Activated CD4-positive, alpha-beta T cell treated with anti-CD3 and anti-CD28 coated beads for 36 hours (primary cell): Measurements from ENCODE around the gene SPOPL. TPM values are rescaled to one million over a fixed set of nuclear protein-coding genes. Genes with fewer than 3 reads are reported as not detected.
"Not testable (repeated sequence)": the region's sequence is repeated elsewhere in the genome, so short reads cannot be mapped to it uniquely, and the experiment has no call there.

Experiments used
- ATAC-seq: fragments of 200-7000 bp; cut with Tn5 transposase; one replicate; pipeline ENCODE4 v1.10.0; 2021; ENCODE audit warnings: mild to moderate bottlenecking, moderate library complexity
- CTCF ChIA-PET: fragments of 350-600 bp; sonication (Branson Sonifier 250); formaldehyde crosslinking; loops from one replicate; lab custom pipeline; 2021; ENCODE audit warnings: antibody characterized with exemption; lab: Charles Lee
- POLR2A ChIA-PET: fragments of 350-600 bp; sonication (Branson Sonifier 250); formaldehyde crosslinking; loops from one replicate; lab custom pipeline; 2021; ENCODE audit warnings: antibody characterized with exemption, inconsistent platforms; lab: Charles Lee
- DNase-seq: peaks from one replicate; pipeline ENCODE4 v3.0.0-alpha.2; 2020
- H3K27ac Mint-ChIP-seq: one replicate; pipeline ENCODE4 v1.8.0; 2021; ENCODE audit warnings: mixed read lengths
- H3K27me3 Mint-ChIP-seq: one replicate; pipeline ENCODE4 v1.8.0; 2021; ENCODE audit warnings: mixed read lengths
- H3K36me3 Mint-ChIP-seq: one replicate; pipeline ENCODE4 v1.8.0; 2021; ENCODE audit warnings: low read depth, mixed read lengths
- H3K4me1 Mint-ChIP-seq: one replicate; pipeline ENCODE4 v1.8.0; 2021; ENCODE audit warnings: mixed read lengths
- H3K4me3 Mint-ChIP-seq: one replicate; pipeline ENCODE4 v1.8.0; 2021; ENCODE audit warnings: mild to moderate bottlenecking, moderate library complexity, mixed read lengths
- H3K9me3 Mint-ChIP-seq: one replicate; pipeline ENCODE4 v1.8.0; 2021; ENCODE audit warnings: low read depth, mixed read lengths
- intact Hi-C, 2 experiments: fragments of 100-400 bp; cut with DNase I in 1 of 2; cut with micrococcal nuclease in 1 of 2; formaldehyde crosslinking; loops; one replicate each; pipeline versions ENCODE4 v1.14.2 to v1.15.1; 2022 to 2024; cut with DNase I, micrococcal nuclease
- total RNA-seq, 2 experiments: library from RNA; stranded (reverse); gene quantifications; one replicate each; pipeline ENCODE4 v1.2.3, GENCODE V29; 2021

Gene SPOPL
- total RNA-seq, 2 experiments from 2014 or later: 9.4 to 10.8 TPM

DNA sequence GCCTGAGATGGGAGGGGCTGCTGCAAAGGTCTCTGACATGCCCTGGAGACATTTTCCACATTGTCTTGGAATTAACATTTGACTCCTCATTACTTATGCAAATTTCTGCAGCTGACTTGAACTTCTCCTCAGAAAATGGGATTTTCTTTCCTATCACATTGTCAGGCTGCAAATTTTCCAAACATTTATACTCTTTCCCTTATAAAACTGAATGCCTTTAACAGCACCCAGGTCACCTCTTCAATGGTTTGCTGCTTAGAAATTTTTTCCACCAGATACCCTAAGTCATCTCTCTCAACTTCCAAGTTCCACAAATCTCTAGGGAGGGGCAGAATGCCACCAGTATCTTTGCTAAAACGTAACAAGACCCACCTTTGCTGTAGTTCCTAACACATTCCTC is 22.8 kb downstream of the SPOPL start:
- ATAC-seq, H3K27ac Mint-ChIP-seq, intact Hi-C loops, POLR2A ChIA-PET, H3K4me3 Mint-ChIP-seq, DNase-seq, CTCF ChIA-PET, H3K27me3 Mint-ChIP-seq: not testable (repeated sequence)
- Mint-ChIP-seq H3K4me1 (peaks cover 17% of the 10 kb centered on the region), H3K36me3 (peaks cover 40% of the 10 kb centered on the region), H3K9me3 (peaks cover 14% of the 10 kb centered on the region)

DNA sequence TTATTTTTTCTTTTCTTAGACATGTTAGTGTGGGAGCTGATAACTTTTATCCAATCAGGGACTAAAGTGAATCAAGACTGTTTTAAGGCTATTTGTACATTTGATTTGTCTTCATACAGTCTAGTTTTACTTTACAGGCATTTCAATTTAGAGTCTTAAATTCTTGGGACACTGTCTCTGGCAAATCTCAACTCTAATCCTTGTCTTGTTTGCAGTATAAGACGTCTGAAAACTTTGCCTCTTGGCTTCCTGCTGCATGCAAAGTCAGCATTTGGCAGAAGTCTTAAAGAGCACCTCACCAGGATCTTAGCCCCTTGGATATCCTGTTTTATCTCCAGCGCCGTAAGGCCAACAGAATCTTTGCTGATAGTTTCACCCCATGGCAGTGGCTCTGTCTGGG is 30.3 kb downstream of the SPOPL start:
- peaks cover 18% of the 10 kb centered on the region for H3K36me3 Mint-ChIP-seq
- H3K27me3 Mint-ChIP-seq: no peaks in the 10 kb centered on the region
- CTCF ChIA-PET: no interaction called here
- no peak overlapping the region for H3K27ac Mint-ChIP-seq
- POLR2A ChIA-PET: no interaction called here
- intact Hi-C loops: no loop called here
- DNase-seq (no peak), ATAC-seq (no peak)
- no peak overlapping the region for H3K4me3 Mint-ChIP-seq
- H3K9me3 Mint-ChIP-seq: no peaks in the 10 kb centered on the region
- peaks cover 23% of the 10 kb centered on the region for H3K4me1 Mint-ChIP-seq

DNA sequence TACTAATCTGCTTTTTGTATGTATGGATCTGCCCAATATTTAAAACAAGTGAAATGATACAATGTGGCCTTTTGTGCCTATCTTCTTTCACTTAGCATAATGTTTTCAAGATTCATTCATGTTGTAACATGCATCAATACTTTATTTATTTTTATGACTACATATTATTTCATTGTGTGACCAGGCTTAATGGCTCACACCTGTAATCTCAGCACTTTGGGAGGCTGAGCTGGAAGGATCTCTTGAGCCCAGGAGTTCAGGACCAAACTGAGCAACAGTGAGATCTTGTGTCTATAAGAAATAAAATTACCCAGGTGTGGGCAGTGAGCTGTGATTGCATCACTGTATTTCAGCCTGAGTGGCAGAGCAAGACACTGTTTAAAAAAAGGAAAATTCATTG is 33.2 kb downstream of the SPOPL start:
- intact Hi-C loops: no loop called here
- ATAC-seq: no peak
- no peaks in the 10 kb centered on the region for H3K27me3 Mint-ChIP-seq
- H3K27ac Mint-ChIP-seq: no peak overlapping the region
- DNase-seq: no peak
- no peak overlapping the region for H3K4me3 Mint-ChIP-seq
- peaks cover 10% of the 10 kb centered on the region for H3K9me3 Mint-ChIP-seq
- POLR2A ChIA-PET: interaction anchor here (0.6 kb wide), 1 partner anchor 198 kb away, joined by 5 read pairs; no protein-coding TSS in a partner anchor
- H3K36me3 Mint-ChIP-seq: peaks cover 36% of the 10 kb centered on the region
- peaks cover 22% of the 10 kb centered on the region for H3K4me1 Mint-ChIP-seq
- CTCF ChIA-PET: no interaction called here

DNA sequence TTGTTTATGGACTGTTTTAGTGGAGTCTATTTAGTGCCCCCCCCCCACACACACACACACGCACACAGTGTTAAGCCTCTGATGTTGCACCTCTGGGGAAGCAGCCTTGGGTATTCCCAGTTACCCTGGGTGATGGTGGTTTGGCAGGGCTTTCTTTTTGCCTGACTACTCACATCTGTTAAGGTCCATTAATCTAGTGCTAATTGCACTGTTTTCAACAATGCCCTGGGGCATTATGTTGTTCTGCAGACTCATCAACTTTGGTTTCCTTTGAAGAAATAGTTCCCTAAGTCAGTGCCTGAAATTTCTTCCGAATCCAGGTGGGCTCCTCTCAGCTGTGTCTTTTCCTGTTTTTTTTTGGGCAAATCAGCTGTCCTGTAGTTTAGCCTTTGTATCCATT is 34.7 kb downstream of the SPOPL start:
- Mint-ChIP-seq H3K36me3 (peaks cover 39% of the 10 kb centered on the region), H3K4me1 (peaks cover 15% of the 10 kb centered on the region), H3K9me3 (peaks cover 12% of the 10 kb centered on the region), H3K4me3 (no peak overlapping the region), H3K27me3 (no peaks in the 10 kb centered on the region), H3K27ac (no peak overlapping the region)
- POLR2A ChIA-PET: no interaction called here
- no peak for DNase-seq
- intact Hi-C loops: no loop called here
- CTCF ChIA-PET: no interaction called here
- no peak for ATAC-seq

DNA sequence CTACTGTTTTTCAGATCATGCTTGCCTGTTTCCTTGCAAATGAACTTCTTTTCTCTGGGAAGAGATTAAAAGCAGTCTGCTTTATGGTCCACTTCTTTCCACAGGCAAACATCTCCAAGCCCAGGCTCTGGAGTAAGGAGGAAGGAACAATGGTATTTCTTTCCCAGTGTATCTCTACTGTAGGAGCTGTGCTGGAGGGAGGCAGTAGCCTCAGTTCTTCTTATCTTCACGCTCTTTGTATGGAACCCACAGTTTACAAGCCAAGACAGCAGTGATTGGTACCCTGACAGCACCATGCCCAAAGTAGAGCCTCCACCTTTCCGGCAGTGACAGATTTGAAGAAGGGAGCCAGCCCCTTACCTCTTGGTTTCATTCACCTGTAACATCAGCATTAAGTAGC is 35.2 kb downstream of the SPOPL start:
- Mint-ChIP-seq H3K4me3 (no peak overlapping the region), H3K27me3 (no peaks in the 10 kb centered on the region), H3K9me3 (peaks cover 15% of the 10 kb centered on the region), H3K4me1 (peaks cover 13% of the 10 kb centered on the region), H3K27ac (no peak overlapping the region), H3K36me3 (peaks cover 42% of the 10 kb centered on the region)
- DNase-seq (no peak), ATAC-seq (no peak)
- intact Hi-C loops: no loop called here
- ChIA-PET CTCF (no interaction called here), POLR2A (no interaction called here)

DNA sequence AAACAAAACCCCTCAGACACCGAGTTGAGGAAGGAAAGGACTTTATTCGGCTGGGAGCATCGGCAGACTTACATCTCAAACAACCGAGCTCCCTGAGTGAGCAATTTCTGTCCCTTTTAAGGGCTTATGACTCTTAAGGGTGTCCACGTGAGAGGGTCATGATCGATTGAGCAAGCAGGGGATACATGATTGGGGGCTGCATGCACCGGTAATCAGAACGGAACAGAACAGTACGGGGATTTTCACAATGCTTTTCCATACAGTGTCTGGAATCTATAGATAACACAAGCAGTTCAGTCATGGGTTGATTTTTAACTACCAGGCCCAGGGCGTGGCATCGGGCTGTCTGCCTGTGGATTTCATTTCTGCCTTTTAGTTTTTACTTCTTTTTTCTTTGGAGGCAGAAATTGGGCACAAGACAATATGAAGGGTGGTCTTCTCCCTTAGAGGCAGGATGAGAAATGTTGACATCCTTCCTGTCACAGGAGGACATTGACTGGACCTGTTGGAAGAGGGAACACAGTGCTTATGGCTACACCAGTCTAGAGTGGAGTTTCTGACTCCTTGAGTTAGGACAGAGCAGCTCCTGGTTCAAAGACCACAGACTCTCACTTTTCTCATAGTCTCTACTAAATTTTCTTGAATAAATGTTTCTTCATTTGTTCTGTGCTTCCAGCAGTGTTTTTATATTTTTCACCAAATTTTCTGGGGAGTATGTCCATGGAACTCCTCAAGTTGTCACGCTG is 35.8 kb downstream of the SPOPL start:
- intact Hi-C loops: no loop called here
- Mint-ChIP-seq H3K4me3 (no peak overlapping the region), H3K27me3 (no peaks in the 10 kb centered on the region), H3K36me3 (peaks cover 43% of the 10 kb centered on the region), H3K4me1 (peaks cover 12% of the 10 kb centered on the region), H3K27ac (no peak overlapping the region), H3K9me3 (peaks cover 19% of the 10 kb centered on the region)
- ATAC-seq (no peak), DNase-seq (no peak)
- POLR2A ChIA-PET: no interaction called here
- CTCF ChIA-PET: no interaction called here

DNA sequence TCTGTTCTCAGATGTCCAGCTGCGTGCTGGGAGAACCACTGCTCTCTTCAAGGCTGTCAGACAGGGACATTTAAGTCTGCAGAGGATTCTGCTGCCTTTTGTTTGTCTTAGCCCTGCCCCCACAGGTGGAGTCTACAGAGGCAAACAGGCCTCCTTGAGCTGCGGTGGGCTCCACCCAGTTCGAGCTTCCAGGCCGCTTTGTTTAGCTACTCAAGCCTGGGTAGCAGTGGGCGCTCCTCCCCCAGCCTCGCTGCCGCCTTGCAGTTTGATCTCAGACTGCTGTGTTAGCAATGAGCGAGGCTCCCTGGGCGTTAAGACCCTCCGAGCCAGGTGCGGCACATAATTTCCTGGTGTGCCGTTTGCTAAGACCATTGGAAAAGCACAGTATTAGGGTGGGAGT is 42.6 kb downstream of the SPOPL start:
- CTCF ChIA-PET, H3K4me3 Mint-ChIP-seq: not testable (repeated sequence)

DNA sequence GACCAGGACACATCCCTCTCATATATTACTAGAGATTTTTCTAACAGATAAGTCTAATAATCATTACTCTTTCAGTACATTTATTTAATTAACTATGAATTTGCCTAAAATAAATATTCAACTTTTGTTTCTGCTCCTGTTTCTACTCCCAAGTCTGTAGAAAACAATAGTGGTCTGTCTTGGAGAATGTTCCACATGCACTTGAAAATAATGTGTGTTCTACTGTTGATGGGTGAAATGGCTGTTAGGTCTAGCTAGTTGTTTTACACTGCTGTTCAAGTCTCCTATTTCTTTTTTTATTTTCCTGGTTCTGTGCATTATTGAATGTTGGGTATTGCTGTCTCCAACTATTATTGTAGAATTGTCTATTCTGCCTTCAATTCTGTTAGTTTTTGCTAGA is 47.2 kb downstream of the SPOPL start:
- peaks cover 22% of the 10 kb centered on the region for H3K36me3 Mint-ChIP-seq
- CTCF ChIA-PET: no interaction called here
- intact Hi-C loops: loop anchor here in 1 of 2 experiments (1.0 kb wide), 1 partner anchor 45 kb away; no protein-coding TSS in a partner anchor
- POLR2A ChIA-PET: no interaction called here
- H3K27me3 Mint-ChIP-seq: no peaks in the 10 kb centered on the region
- ATAC-seq (no peak), DNase-seq (no peak)
- no peak overlapping the region for H3K4me3 Mint-ChIP-seq
- H3K9me3 Mint-ChIP-seq: no peaks in the 10 kb centered on the region
- H3K27ac Mint-ChIP-seq: no peak overlapping the region
- peaks cover 13% of the 10 kb centered on the region for H3K4me1 Mint-ChIP-seq

More for the DNA sequence above, 42.6 kb downstream of the SPOPL start:
- ATAC-seq, H3K27ac Mint-ChIP-seq, DNase-seq, POLR2A ChIA-PET, H3K27me3 Mint-ChIP-seq, intact Hi-C loops: not testable (repeated sequence)
- peaks cover 18% of the 10 kb centered on the region for H3K4me1 Mint-ChIP-seq
- H3K36me3 Mint-ChIP-seq: peaks cover 24% of the 10 kb centered on the region
- peaks cover 12% of the 10 kb centered on the region for H3K9me3 Mint-ChIP-seq

DNA sequence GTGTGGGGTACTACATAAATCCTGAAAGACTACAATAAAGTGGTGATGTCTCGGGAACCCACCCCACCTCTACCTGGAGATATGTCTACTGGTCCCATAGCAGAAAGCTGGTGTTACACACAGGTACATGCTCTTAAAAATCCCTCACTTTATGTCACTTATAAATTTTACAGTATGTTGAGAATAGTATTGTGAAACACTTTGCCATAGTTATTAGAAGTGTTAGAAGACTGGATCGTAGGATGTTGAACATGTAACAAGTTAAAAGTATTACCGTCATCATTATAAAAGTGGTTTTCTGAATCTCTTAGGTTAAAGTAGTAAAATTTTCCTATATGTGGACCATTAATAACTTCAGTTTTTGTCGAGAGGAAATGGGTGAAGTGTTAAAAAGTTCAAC is 48.6 kb downstream of the SPOPL start:
- Mint-ChIP-seq H3K36me3 (peaks cover 27% of the 10 kb centered on the region), H3K4me1 (peaks cover 6% of the 10 kb centered on the region), H3K9me3 (no peaks in the 10 kb centered on the region), H3K27me3 (no peaks in the 10 kb centered on the region), H3K27ac (no peak overlapping the region), H3K4me3 (no peak overlapping the region)
- no peak for ATAC-seq
- POLR2A ChIA-PET: no interaction called here
- no peak for DNase-seq
- CTCF ChIA-PET: no interaction called here
- intact Hi-C loops: no loop called here

DNA sequence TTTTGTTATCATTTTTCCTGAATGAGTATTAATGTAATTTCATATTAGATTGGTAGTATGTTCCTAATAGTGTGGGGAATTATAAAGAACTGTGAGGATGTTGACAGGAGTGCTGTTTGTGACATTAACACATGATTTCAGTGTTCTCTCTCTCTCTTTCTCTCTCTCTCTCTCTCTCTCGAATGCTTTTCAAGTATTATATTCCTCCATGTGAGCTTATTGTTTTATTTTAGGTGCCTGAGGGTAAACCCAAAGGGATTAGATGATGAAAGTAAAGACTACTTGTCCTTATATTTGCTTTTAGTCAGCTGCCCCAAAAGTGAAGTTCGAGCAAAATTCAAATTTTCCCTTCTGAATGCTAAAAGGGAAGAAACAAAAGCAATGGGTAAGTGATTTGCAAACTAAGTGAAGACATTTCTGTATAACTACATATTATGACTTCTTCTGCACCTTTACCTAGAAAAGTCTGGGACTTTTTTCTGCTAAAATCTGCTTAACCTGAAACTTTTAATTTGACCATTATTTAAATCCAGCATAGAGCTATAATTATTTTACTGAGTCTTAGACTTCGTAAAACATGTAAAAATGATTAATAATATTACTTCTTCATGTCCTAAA is 49.2 kb downstream of the SPOPL start:
- Mint-ChIP-seq H3K4me3 (no peak overlapping the region), H3K4me1 (peaks cover 6% of the 10 kb centered on the region), H3K27me3 (no peaks in the 10 kb centered on the region), H3K36me3 (peaks cover 30% of the 10 kb centered on the region), H3K27ac (no peak overlapping the region), H3K9me3 (no peaks in the 10 kb centered on the region)
- no peak for ATAC-seq
- ChIA-PET CTCF (no interaction called here), POLR2A (interaction anchor here (0.7 kb wide), 1 partner anchor 552 kb away, joined by 3 read pairs; no protein-coding TSS in a partner anchor)
- no peak for DNase-seq
- intact Hi-C loops: no loop called here

DNA sequence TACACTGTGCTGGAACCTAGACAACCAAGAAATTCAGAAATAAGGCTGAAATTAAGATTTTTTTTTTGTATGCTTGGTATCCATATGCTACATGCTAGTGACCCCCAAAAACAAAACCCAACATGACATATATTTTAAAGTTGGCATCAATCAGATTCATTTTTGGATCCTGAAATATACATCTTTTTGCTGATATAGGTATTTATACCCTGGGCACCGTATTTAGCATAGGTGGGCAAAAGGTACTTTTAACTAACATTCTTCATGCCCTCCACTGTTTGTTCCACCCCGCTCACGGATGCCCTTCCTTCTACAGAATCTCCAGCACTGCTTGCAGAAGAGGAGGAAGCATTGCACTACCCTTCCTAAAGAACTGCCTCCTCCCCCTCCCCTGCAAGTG is 52.6 kb downstream of the SPOPL start:
- Mint-ChIP-seq H3K36me3 (peaks cover 40% of the 10 kb centered on the region), H3K27ac (no peak overlapping the region)
- POLR2A ChIA-PET: no interaction called here

DNA sequence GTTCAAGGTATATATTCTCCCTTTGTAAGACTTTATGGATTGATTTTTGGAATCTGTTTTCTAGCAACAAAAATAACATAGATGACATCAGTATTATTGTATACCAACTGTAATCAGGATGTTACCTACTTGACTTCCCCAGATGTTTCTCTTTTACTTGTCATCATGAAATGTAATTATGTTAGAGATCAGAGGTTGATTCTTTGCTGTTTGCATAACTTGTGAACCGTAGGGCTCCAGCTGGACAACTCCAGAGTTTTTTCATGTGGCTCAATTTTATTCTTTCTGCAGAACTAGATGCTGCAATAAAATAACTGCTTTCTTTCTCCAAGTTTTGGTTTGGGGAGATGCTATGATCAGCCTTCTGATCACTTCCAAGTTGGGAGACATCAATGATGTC is 58.1 kb downstream of the SPOPL start:
- Mint-ChIP-seq H3K27ac (no peak overlapping the region), H3K9me3 (no peaks in the 10 kb centered on the region), H3K36me3 (peaks cover 38% of the 10 kb centered on the region), H3K4me3 (no peak overlapping the region), H3K4me1 (no peaks in the 10 kb centered on the region), H3K27me3 (no peaks in the 10 kb centered on the region)
- intact Hi-C loops: loop anchor here in 1 of 2 experiments (1.0 kb wide), 1 partner anchor 12 kb away; no protein-coding TSS in a partner anchor
- no peak for DNase-seq
- ChIA-PET POLR2A (no interaction called here), CTCF (no interaction called here)
- no peak for ATAC-seq

More for the DNA sequence above, 52.6 kb downstream of the SPOPL start:
- ATAC-seq (no peak), DNase-seq (no peak)
- intact Hi-C loops: no loop called here
- Mint-ChIP-seq H3K9me3 (no peaks in the 10 kb centered on the region), H3K4me1 (no peaks in the 10 kb centered on the region), H3K4me3 (no peak overlapping the region), H3K27me3 (no peaks in the 10 kb centered on the region)
- CTCF ChIA-PET: no interaction called here
